Fibroblast of lung (primary cell): Measurements from ENCODE around the gene MILR1. TPM values are rescaled to one million over a fixed set of nuclear protein-coding genes. Genes with fewer than 3 reads are reported as not detected.
"Not testable (repeated sequence)": the region's sequence is repeated elsewhere in the genome, so short reads cannot be mapped to it uniquely, and the experiment has no call there.

Source experiments
- DNase-seq, 2 donors: peaks; one replicate each; pipeline versions ENCODE4 v3.0.0 to v3.0.0-alpha.2; 2010; ENCODE audit warnings: low read depth in 2 of 2
- H2AFZ ChIP-seq: 2 replicates; pipeline ENCODE4 v1.5.1; 2012; ENCODE audit warnings: low read length, control low read depth, inconsistent platforms
- H3K27ac ChIP-seq: 2 replicates; pipeline ENCODE4 v1.5.1; 2011; ENCODE audit warnings: low read length, control low read depth; ENCODE audit not compliant: insufficient read depth
- H3K27me3 ChIP-seq: 2 replicates; pipeline ENCODE4 v1.5.1; 2011; ENCODE audit warnings: mild to moderate bottlenecking, low read length; ENCODE audit not compliant: control insufficient read depth, insufficient read depth
- H3K36me3 ChIP-seq: 2 replicates; pipeline ENCODE4 v1.5.1; 2011; ENCODE audit warnings: low read length; ENCODE audit not compliant: control insufficient read depth, insufficient read depth
- H3K4me1 ChIP-seq: 2 replicates; pipeline ENCODE4 v1.5.1; 2011; ENCODE audit warnings: low read length; ENCODE audit not compliant: control insufficient read depth, insufficient read depth; ENCODE audit errors: extremely low read depth
- H3K4me2 ChIP-seq: 2 replicates; pipeline ENCODE4 v1.5.1; 2011; ENCODE audit warnings: low read length, control low read depth; ENCODE audit not compliant: insufficient read depth; ENCODE audit errors: extremely low read depth
- H3K4me3 ChIP-seq, 4 experiments: fragments of 200-600 bp in 1 of 4; sonication (generic) in 1 of 4; replicated peaks in 1 of 4; 2 replicates each; pipeline ENCODE4 v1.5.1; 2011 to 2016; ENCODE audit warnings: low read length in 4 of 4, low read depth in 3 of 4, mild to moderate bottlenecking in 3 of 4, control low read depth in 2 of 4, inconsistent platforms in 1 of 4, mixed read lengths in 1 of 4; ENCODE audit not compliant: insufficient read depth in 1 of 4; ENCODE audit errors: control extremely low read depth in 1 of 4
- H3K79me2 ChIP-seq: 2 replicates; pipeline ENCODE4 v1.5.1; 2012; ENCODE audit warnings: mild to moderate bottlenecking, low read length, inconsistent platforms; ENCODE audit not compliant: control insufficient read depth, insufficient read depth
- H3K9ac ChIP-seq: 2 replicates; pipeline ENCODE4 v1.5.1; 2011; ENCODE audit warnings: mild to moderate bottlenecking, low read length, control low read depth; ENCODE audit not compliant: insufficient read depth
- H3K9me3 ChIP-seq: 2 replicates; pipeline ENCODE4 v1.5.1; 2012; ENCODE audit warnings: low read depth, low read length; ENCODE audit not compliant: control insufficient read depth, insufficient read depth
- H4K20me1 ChIP-seq: 2 replicates; pipeline ENCODE4 v1.5.1; 2011; ENCODE audit warnings: low read length; ENCODE audit not compliant: control insufficient read depth, insufficient read depth; ENCODE audit errors: extremely low read depth
- CTCF ChIP-seq, 2 donors: IDR thresholded peaks in 1 of 2; conservative IDR thresholded peaks in 1 of 2; 1 replicate in 1 of 2; 2 replicates in 1 of 2; pipeline ENCODE4 v1.5.1; 2011 to 2012; ENCODE audit warnings: low read length in 2 of 2, control low read depth in 1 of 2, inconsistent platforms in 1 of 2, low read depth in 1 of 2, mild to moderate bottlenecking in 1 of 2
- EZH2 ChIP-seq: IDR thresholded peaks from 2 replicates; pipeline ENCODE4 v1.5.1; 2012; ENCODE audit warnings: low read length, control low read depth, mild to moderate bottlenecking; ENCODE audit errors: missing control alignments
- polyA plus RNA-seq, 2 donors: library from polyadenylated mRNA; depleted of rRNA in 1 of 2; stranded (reverse) in 1 of 2; unstranded in 1 of 2; fragments of >200 nt; gene quantifications; 2 replicates each; pipeline ENCODE4 v1.2.1, GENCODE V29; 2011 to 2012; ENCODE audit warnings: missing spikeins in 1 of 2
- total RNA-seq: library from RNA; depleted of rRNA; stranded (reverse); fragments of >200 nt; gene quantifications from 2 replicates; pipeline ENCODE4 v1.2.1, GENCODE V29; 2014

Gene MILR1
- total and polyA plus RNA-seq, 2 donors (not counting 1 experiment from before 2014, with no cell fraction given): 9.1 to 11.6 TPM

DNA sequence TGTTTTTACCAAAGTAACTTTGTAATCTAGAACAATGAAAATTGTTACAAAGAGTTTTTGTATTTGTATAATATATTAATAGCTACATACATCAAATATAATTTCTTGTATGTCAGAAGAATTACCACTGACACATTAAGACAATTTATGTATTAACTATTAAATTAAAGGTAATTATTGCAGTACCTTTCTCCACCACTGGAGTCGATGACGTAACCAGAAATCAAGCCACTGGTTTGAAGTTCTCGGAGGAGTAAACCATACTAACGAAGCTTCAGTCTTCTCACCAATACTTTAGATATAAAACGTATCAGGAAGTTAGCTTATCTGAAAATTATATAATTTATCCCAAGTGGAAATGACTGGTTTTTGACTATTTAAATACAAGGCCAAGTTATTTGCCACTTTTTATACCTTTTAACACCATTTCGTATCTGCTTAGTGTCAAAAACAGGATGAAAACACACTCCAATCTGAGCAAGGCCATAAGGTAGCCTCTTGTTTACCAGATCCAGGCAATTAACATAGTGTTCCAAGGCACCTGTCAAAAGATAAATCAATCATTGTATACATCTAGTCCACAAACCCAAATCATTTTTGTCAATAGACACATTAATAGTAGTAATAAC, 43.7 kb downstream of the MILR1 start:
- Histone ChIP-seq H3K4me3 (no peak overlapping the region), H3K9me3 (no peaks in the 10 kb centered on the region), H3K27me3 (no peaks in the 10 kb centered on the region), H3K9ac (no peak overlapping the region), H3K79me2 (peaks cover 16% of the 10 kb centered on the region), H3K27ac (peak overlapping the region; percentile 23), H2AFZ (no peak overlapping the region), H3K4me1 (peaks cover 2% of the 10 kb centered on the region), H3K4me2 (no peak overlapping the region), H3K36me3 (peaks cover 2% of the 10 kb centered on the region), H4K20me1 (no peaks in the 10 kb centered on the region)
- peak in 1 of 2 donors; percentile 30 for DNase-seq
- TF ChIP-seq EZH2 (no peak), CTCF (conservative IDR thresholded peaks at IDR 0.05 in 1 of 2, IDR thresholded peaks at IDR 0.05 in 1 of 2; ENCODE audit: low read depth in 1 of 2, low read length in 2 of 2) (peak in 1 of 2 donors; percentile 64)

- peaks cover 4% of the 10 kb centered on the region for H3K36me3 ChIP-seq
- peaks cover 2% of the 10 kb centered on the region for H3K4me1 ChIP-seq
- H3K27ac ChIP-seq: no peak overlapping the region
- DNase-seq: no peak
- H4K20me1 ChIP-seq: peaks cover 3% of the 10 kb centered on the region
- peak overlapping the region in 1 of 4 experiments; percentile 44 for H3K4me3 ChIP-seq
- H3K9ac ChIP-seq: no peak overlapping the region
- H3K27me3 ChIP-seq: no peaks in the 10 kb centered on the region
- H3K79me2 ChIP-seq: peaks cover 16% of the 10 kb centered on the region
- no peak overlapping the region for H2AFZ ChIP-seq
- peak overlapping the region; percentile 54 for H3K4me2 ChIP-seq
- H3K9me3 ChIP-seq: no peaks in the 10 kb centered on the region
- TF ChIP-seq EZH2 (no peak), CTCF (conservative IDR thresholded peaks at IDR 0.05 in 1 of 2, IDR thresholded peaks at IDR 0.05 in 1 of 2; ENCODE audit: low read depth in 1 of 2, low read length in 2 of 2) (no peak)
Measured at GRCh38 chr17:64494121-64494520, 45.2 kb downstream of the MILR1 start.

DNA sequence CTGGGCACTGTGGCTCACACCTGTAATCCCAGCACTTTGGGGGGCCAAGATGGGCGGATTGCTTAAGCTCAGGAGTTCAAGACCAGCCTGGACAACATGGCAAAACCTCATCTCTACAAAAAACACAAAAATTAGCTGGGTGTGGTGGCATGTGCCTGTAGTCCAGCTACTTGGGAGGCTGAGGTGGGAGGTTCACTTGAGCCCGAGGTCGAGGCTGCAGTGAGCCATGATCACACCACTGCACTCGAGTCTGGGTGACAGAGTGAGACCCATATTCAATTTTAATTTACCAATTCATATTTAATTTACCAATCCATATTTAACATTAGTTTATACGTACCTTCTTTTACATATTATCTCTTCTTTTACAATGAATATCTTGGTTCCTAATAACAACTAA, 46.4 kb downstream of the MILR1 start:
- Histone ChIP-seq H3K79me2 (peaks cover 18% of the 10 kb centered on the region), H3K4me3 (peak overlapping the region in 3 of 4 experiments; percentile 24 to 87 (median 73)), H3K4me2 (peak overlapping the region; percentile 32)
- not testable (repeated sequence) for H3K9ac ChIP-seq, DNase-seq, H3K27me3 ChIP-seq, H3K4me1 ChIP-seq, H3K36me3 ChIP-seq, H3K27ac ChIP-seq, H2AFZ ChIP-seq, H4K20me1 ChIP-seq, H3K9me3 ChIP-seq
